Retinal pigment epithelial cell (primary cell): ENCODE measurements around the gene GMCL1.

Experiments
- DNase-seq: peaks from one replicate; pipeline ENCODE4 v3.0.0-alpha.2; 2010; ENCODE audit warnings: low read depth
- H3K4me3 ChIP-seq: 2 replicates; pipeline ENCODE4 v1.5.1; 2011; ENCODE audit warnings: mild to moderate bottlenecking, low read length, control low read depth, moderate library complexity
- TF ChIP-seq, protein P1 (sequence below): conservative IDR thresholded peaks from 2 replicates; pipeline ENCODE4 v1.5.1; 2011; ENCODE audit warnings: low read depth, low read length, control low read depth, inconsistent platforms

The GMCL1 gene

DNA sequence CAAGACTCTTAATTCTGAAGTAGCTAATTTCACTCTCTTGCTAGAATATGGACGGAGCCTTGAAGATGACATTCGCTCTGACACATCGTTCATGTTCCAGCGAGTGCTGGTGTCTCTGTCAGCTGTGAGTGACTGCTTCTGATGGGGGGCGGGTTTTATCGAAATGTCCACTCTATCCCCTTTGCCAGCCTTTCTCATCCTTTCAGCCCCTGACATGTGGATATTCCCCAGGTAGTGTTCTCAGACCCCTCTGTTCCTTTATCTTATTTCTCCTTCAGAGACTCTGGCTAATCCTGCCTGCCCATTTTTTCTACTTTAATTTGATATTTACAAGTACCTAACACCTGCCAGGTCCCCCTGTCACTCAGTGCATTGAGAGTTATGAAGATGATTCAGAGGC lies 18.9 kb upstream of the GMCL1 start:
- H3K4me3 ChIP-seq = no peak overlapping the region
- TF ChIP-seq, protein P1, sequence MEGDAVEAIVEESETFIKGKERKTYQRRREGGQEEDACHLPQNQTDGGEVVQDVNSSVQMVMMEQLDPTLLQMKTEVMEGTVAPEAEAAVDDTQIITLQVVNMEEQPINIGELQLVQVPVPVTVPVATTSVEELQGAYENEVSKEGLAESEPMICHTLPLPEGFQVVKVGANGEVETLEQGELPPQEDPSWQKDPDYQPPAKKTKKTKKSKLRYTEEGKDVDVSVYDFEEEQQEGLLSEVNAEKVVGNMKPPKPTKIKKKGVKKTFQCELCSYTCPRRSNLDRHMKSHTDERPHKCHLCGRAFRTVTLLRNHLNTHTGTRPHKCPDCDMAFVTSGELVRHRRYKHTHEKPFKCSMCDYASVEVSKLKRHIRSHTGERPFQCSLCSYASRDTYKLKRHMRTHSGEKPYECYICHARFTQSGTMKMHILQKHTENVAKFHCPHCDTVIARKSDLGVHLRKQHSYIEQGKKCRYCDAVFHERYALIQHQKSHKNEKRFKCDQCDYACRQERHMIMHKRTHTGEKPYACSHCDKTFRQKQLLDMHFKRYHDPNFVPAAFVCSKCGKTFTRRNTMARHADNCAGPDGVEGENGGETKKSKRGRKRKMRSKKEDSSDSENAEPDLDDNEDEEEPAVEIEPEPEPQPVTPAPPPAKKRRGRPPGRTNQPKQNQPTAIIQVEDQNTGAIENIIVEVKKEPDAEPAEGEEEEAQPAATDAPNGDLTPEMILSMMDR = no peak
- no peak for DNase-seq

DNA sequence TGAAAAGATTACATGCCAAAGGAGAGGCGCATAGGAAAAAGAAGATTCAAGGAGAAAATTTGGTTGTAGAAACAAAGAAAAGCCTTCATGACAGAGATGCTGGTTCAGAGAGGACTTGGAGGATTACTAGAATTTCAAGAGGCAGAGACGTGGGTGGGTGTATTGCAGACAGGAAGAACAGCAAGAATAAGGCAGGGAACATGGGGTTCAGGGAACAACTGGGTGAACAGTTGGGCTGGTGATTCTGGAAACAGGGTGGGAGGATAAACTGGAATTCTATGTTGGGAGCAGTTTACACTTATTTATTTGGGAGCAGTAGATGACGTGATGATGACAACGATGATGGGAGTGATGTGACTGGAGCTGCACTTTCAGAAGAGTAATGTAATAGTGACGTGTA lies 18.4 kb upstream of the GMCL1 start:
- no peak for DNase-seq
- H3K4me3 ChIP-seq = no peak overlapping the region
- TF ChIP-seq, protein P1 = no peak

DNA sequence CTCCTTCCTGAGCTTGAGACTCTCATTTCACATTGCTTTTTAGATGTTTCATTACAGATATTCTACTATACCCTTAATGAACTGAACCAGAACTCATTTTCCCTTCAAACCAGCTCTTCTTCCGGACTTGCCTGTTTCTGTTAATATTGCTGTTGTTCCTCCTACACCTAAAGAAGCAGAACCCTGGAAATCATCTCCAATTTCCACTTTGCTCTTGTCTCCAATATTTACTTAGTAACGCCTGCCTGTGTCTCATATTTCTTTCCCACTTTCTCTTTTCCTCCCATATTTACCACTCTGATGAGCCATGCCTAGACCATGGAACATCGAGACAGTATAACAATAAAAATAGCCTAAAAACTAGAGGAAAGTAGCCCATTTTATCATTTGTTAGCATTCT lies 17.9 kb upstream of the GMCL1 start:
- TF ChIP-seq, protein P1 = no peak
- H3K4me3 ChIP-seq = no peak overlapping the region
- no peak for DNase-seq

DNA sequence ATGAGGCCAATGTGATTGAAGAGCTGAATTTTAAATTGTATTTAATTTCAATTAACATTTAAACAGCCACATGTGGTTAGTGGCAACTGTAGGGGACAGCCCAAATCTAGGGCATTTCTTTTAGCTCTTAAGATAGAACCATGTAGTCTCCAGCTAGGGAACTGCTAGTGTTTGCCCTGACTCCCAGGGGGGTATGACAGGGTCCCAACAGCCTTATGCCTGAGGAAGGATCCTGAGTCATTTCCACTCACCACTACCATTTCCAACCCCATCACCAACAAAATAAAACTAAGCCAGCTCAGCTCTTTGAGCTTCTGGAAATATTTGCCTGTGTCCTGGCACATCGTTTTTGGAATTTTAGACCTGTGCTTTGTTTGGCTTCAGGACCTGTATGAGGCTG lies 13.7 kb upstream of the GMCL1 start:
- no peak overlapping the region for H3K4me3 ChIP-seq
- TF ChIP-seq, protein P1 = no peak
- DNase-seq = no peak

DNA sequence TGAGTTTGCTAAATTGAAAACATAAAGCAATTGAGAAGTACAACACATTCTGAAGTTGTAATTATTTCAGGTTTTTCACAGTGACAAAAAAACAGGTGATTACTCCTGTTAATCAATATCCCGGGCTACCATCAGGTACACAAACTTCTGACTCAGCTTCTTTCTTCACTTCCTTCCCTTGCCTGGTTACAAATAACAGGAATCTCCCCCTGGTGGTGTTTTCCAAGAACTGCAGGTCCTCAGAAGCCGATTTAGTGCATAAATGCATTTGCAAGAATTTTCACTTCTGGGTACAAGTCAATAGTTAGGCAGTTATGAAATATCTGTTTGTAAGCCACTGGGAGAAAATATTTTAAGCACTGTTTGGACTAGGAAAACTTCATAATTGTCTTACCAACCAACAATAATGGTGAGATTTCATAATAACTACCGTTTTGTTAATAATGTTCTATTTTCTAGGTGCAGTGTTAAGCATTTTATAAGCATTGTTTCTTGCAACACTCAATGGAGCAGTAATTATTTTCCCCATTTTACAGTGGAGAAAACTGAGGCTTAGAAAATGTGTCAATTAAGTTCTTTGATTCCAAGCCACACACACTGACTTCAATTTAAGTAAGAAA lies 12.4 kb upstream of the GMCL1 start:
- no peak overlapping the region for H3K4me3 ChIP-seq
- DNase-seq = peak; percentile 45
- TF ChIP-seq, protein P1 = peak; percentile 91

DNA sequence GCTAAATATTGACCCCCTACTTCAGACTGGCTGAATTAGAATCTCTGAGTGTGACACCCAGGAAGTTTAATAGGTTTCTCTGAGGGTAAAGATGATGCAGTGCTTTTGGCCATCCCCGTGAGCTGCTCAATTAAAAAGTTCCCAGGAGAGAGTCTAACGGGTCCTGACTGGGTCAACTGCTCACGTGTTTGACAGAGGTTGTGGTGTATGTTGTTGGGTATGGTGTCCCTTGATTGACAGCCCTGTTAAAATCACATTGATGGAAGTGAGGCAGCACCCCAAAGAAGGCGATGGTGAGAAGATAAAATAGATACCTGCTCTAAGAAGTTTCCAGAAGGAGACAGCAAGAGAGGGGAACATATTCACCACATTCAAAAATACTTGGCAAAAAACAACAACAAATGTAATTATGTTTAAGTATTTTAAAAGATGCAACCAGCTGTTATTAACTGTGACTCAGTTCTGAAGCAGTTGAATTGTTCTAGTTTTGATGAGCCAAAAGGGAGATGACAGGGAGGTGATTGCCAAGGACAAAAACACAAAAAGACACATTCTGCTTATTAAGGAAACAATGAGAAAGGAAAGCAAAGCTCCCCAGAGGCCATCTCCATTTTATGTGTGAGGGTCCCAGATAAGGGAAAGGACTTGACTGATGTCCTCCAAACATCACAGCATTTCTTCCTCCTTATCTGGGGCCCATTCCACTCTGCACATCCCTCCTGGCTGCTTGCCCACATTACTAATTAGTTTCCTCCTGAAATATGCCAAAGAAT lies 11.5 kb upstream of the GMCL1 start:
- TF ChIP-seq, protein P1 = no peak
- DNase-seq = no peak
- H3K4me3 ChIP-seq = no peak overlapping the region
